ENCODE results near the gene GXYLT2.

GXYLT2 gene

GRCh38 chr3:72887705-72888545 lies at the start of gene GXYLT2:
GXYLT2 (plus strand) TSS chr3:72888046; CDS start chr3:72888234, 188 bp downstream.
- DNase-seq: peak; percentile 60

- DNase-seq: no peak
Observed at GRCh38 chr3:72839057-72839456, 48.8 kb upstream of the GXYLT2 start.

GRCh38 chr3:72844436-72844993 lies 43.3 kb upstream of the GXYLT2 start:
- DNase-seq: no peak

GRCh38 chr3:72846166-72846565 lies 41.7 kb upstream of the GXYLT2 start:
- no peak for DNase-seq

GRCh38 chr3:72847282-72847681 lies 40.6 kb upstream of the GXYLT2 start:
- no peak for DNase-seq

- DNase-seq: peak; percentile 78
Observed at GRCh38 chr3:72847751-72848702, 39.8 kb upstream of the GXYLT2 start, which contains the start of gene SHQ1. SHQ1 (minus strand) TSS chr3:72848445; CDS start chr3:72848340, 105 bp downstream.

GRCh38 chr3:72848703-72849081 lies 39.2 kb upstream of the GXYLT2 start:
- DNase-seq: peak; percentile 39

GRCh38 chr3:72855001-72855400 lies 32.8 kb upstream of the GXYLT2 start:
- no peak for DNase-seq

- DNase-seq: no peak
Observed at GRCh38 chr3:72860053-72860452, 27.8 kb upstream of the GXYLT2 start.

- DNase-seq: no peak
Observed at GRCh38 chr3:72860846-72861245, 27.0 kb upstream of the GXYLT2 start.

GRCh38 chr3:72862314-72863090 lies 25.3 kb upstream of the GXYLT2 start:
- DNase-seq: no peak

- DNase-seq: no peak
Observed at GRCh38 chr3:72872183-72872582, 15.7 kb upstream of the GXYLT2 start.

- DNase-seq: no peak
Observed at GRCh38 chr3:72887343-72887704, 522 bp upstream of the GXYLT2 start.

GRCh38 chr3:72888546-72889309 lies 882 bp downstream of the GXYLT2 start:
- peak; percentile 10 for DNase-seq

- no peak for DNase-seq
Observed at GRCh38 chr3:72889310-72890165, 1.7 kb downstream of the GXYLT2 start.

GRCh38 chr3:72890166-72890925 lies 2.5 kb downstream of the GXYLT2 start:
- DNase-seq: no peak

- no peak for DNase-seq
Observed at GRCh38 chr3:72891053-72891855, 3.4 kb downstream of the GXYLT2 start.

- DNase-seq: no peak
Observed at GRCh38 chr3:72892081-72892775, 4.4 kb downstream of the GXYLT2 start.
